HepG2 (cell line): ENCODE results near the gene RNGTT.

Experiments
- FOXM1 ChIP-seq: sonication (generic); formaldehyde crosslinking; IDR thresholded peaks from 2 replicates; pipeline ENCODE4 v1.5.0; 2020; ENCODE audit warnings: missing genetic modification reagents
- POLR2AphosphoS5 ChIP-seq: IDR thresholded peaks from 2 replicates; pipeline ENCODE4 v1.6.1; 2012; ENCODE audit warnings: low read depth, low read length
- SAP130 ChIP-seq: IDR thresholded peaks from 2 replicates; pipeline ENCODE4 v1.6.1; 2016; ENCODE audit warnings: low read depth
- SMC3 ChIP-seq: IDR thresholded peaks from 2 replicates; pipeline ENCODE4 v1.6.1; 2011; ENCODE audit warnings: low read length, improper control_type of control experiment
- ZNF354B ChIP-seq: sonication (generic); formaldehyde crosslinking; IDR thresholded peaks from 2 replicates; pipeline ENCODE4 v1.8.0; 2022; ENCODE audit warnings: mild to moderate bottlenecking, missing genetic modification reagents
- TF ChIP-seq, protein P1 (sequence below): IDR thresholded peaks from 2 replicates; pipeline ENCODE4 v1.6.1; 2012; ENCODE audit warnings: low read length, improper control_type of control experiment
- TF ChIP-seq, protein P2 (sequence below): sonication (generic); formaldehyde crosslinking; IDR thresholded peaks from 2 replicates; pipeline ENCODE4 v1.5.0; 2020; ENCODE audit warnings: mild to moderate bottlenecking, missing genetic modification reagents, moderate library complexity
- TF ChIP-seq, protein P3 (sequence below): sonication (generic); formaldehyde crosslinking; IDR thresholded peaks from 2 replicates; pipeline ENCODE4 v1.9.0; 2022; ENCODE audit warnings: missing genetic modification reagents, mild to moderate bottlenecking, borderline replicate concordance

DNA sequence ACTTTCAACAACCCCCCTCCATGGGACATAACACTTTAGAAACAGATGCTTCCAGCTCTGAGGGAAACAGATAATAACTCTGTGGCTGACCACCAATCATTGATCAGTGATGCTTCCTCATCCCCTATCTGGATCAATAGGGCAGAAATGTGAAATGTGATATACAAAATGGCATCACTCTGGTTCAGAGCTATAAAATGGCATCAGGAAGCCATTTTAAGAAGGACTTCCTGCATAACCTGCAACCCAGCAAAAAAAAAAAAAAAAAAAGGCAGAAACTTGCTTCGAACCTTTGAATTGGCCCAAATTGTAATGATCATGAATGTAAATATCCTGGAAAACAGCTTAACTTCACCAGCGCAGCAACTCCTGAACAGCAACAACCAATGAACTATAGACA lies 48.0 kb upstream of the RNGTT start:
- TF ChIP-seq SMC3 (no peak), POLR2AphosphoS5 (no peak), ZNF354B (CRISPR knock-in tag) (no peak), FOXM1 (CRISPR knock-in tag) (no peak), SAP130 (no peak)
- TF ChIP-seq, protein P1, sequence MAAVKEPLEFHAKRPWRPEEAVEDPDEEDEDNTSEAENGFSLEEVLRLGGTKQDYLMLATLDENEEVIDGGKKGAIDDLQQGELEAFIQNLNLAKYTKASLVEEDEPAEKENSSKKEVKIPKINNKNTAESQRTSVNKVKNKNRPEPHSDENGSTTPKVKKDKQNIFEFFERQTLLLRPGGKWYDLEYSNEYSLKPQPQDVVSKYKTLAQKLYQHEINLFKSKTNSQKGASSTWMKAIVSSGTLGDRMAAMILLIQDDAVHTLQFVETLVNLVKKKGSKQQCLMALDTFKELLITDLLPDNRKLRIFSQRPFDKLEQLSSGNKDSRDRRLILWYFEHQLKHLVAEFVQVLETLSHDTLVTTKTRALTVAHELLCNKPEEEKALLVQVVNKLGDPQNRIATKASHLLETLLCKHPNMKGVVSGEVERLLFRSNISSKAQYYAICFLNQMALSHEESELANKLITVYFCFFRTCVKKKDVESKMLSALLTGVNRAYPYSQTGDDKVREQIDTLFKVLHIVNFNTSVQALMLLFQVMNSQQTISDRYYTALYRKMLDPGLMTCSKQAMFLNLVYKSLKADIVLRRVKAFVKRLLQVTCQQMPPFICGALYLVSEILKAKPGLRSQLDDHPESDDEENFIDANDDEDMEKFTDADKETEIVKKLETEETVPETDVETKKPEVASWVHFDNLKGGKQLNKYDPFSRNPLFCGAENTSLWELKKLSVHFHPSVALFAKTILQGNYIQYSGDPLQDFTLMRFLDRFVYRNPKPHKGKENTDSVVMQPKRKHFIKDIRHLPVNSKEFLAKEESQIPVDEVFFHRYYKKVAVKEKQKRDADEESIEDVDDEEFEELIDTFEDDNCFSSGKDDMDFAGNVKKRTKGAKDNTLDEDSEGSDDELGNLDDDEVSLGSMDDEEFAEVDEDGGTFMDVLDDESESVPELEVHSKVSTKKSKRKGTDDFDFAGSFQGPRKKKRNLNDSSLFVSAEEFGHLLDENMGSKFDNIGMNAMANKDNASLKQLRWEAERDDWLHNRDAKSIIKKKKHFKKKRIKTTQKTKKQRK = no peak
- TF ChIP-seq, protein P2, sequence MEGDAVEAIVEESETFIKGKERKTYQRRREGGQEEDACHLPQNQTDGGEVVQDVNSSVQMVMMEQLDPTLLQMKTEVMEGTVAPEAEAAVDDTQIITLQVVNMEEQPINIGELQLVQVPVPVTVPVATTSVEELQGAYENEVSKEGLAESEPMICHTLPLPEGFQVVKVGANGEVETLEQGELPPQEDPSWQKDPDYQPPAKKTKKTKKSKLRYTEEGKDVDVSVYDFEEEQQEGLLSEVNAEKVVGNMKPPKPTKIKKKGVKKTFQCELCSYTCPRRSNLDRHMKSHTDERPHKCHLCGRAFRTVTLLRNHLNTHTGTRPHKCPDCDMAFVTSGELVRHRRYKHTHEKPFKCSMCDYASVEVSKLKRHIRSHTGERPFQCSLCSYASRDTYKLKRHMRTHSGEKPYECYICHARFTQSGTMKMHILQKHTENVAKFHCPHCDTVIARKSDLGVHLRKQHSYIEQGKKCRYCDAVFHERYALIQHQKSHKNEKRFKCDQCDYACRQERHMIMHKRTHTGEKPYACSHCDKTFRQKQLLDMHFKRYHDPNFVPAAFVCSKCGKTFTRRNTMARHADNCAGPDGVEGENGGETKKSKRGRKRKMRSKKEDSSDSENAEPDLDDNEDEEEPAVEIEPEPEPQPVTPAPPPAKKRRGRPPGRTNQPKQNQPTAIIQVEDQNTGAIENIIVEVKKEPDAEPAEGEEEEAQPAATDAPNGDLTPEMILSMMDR (CRISPR knock-in tag) = no peak
- TF ChIP-seq, protein P3, sequence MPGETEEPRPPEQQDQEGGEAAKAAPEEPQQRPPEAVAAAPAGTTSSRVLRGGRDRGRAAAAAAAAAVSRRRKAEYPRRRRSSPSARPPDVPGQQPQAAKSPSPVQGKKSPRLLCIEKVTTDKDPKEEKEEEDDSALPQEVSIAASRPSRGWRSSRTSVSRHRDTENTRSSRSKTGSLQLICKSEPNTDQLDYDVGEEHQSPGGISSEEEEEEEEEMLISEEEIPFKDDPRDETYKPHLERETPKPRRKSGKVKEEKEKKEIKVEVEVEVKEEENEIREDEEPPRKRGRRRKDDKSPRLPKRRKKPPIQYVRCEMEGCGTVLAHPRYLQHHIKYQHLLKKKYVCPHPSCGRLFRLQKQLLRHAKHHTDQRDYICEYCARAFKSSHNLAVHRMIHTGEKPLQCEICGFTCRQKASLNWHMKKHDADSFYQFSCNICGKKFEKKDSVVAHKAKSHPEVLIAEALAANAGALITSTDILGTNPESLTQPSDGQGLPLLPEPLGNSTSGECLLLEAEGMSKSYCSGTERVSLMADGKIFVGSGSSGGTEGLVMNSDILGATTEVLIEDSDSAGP (CRISPR knock-in tag) = no peak
